Heart left ventricle (tissue), 16 donors: ENCODE data around the gene ZNF747. TPM values are rescaled to one million over a fixed set of nuclear protein-coding genes. Genes with fewer than 3 reads are reported as not detected.
"Not testable (repeated sequence)": the region's sequence is repeated elsewhere in the genome, so short reads cannot be mapped to it uniquely, and the experiment has no call there.

ENCODE experiments used
- ATAC-seq, 4 donors: fragments of 200-7000 bp; cut with Tn5 transposase; one replicate each; pipeline ENCODE4 v1.9.1; 2020 to 2022; ENCODE audit warnings: moderate library complexity in 4 of 4, mild to moderate bottlenecking in 3 of 4, moderate number of reproducible peaks in 1 of 4
- DNase-seq, 5 donors: peaks; one replicate each; pipeline ENCODE4 v3.0.0-alpha.2; 2020
- H3K27ac ChIP-seq, 12 donors: fragments of 200-600 bp; sonication (generic) in 4 of 12; one replicate each; pipeline versions ENCODE4 v1.5.0 to v1.8.0; 2016 to 2022; ENCODE audit warnings: mild to moderate bottlenecking in 2 of 12
- H3K27me3 ChIP-seq, 9 donors: fragments of 200-600 bp; sonication (generic) in 2 of 9; one replicate each; pipeline versions ENCODE4 v1.5.1 to v1.8.0; 2016 to 2022; ENCODE audit warnings: mild to moderate bottlenecking in 3 of 9
- H3K36me3 ChIP-seq, 9 donors: fragments of 200-600 bp; sonication (generic) in 2 of 9; one replicate each; pipeline versions ENCODE4 v1.5.0 to v1.8.0; 2018 to 2022; ENCODE audit warnings: mild to moderate bottlenecking in 2 of 9
- H3K4me1 ChIP-seq, 12 donors: fragments of 200-600 bp; sonication (generic) in 4 of 12; one replicate each; pipeline versions ENCODE4 v1.5.0 to v1.8.0; 2016 to 2022; ENCODE audit warnings: mild to moderate bottlenecking in 3 of 12
- H3K4me3 ChIP-seq, 12 donors: fragments of 200-600 bp; sonication (generic) in 4 of 12; one replicate each; pipeline versions ENCODE4 v1.5.0 to v1.8.0; 2017 to 2022; ENCODE audit warnings: mild to moderate bottlenecking in 9 of 12, moderate library complexity in 4 of 12
- H3K9me3 ChIP-seq, 12 donors: fragments of 200-600 bp; sonication (generic) in 4 of 12; one replicate each; pipeline versions ENCODE4 v1.5.0 to v1.8.0; 2016 to 2022; ENCODE audit warnings: mild to moderate bottlenecking in 1 of 12
- POLR2A ChIP-seq, 2 donors: fragments of 450-650 bp; IDR thresholded peaks; one replicate each; pipeline ENCODE4 v1.6.1; 2017; ENCODE audit warnings: antibody characterized with exemption in 2 of 2, mild to moderate bottlenecking in 2 of 2, moderate library complexity in 2 of 2
- WGBS, 4 donors: extraction: QIAGEN DNeasy Blood & Tissue Kit in 2 of 4; methylation state at CpG; one replicate each; pipeline versions ENCODE4 v1.1.5 to v1.1.7; 2013 to 2018; 5-methylcytosine and 5-hydroxymethylcytosine counted together
- intact Hi-C, 10 donors: fragments of 100-400 bp; cut with DNase I; formaldehyde crosslinking; loops; one replicate each; pipeline versions ENCODE4 v1.11.1 to v1.14.2; 2022
- polyA plus RNA-seq, 2 donors: library from polyadenylated mRNA; stranded (reverse); fragments of 200-250 nt; gene quantifications; one replicate each; pipeline ENCODE4 v1.2.3, GENCODE V29; 2013
- total RNA-seq, 9 donors: library from RNA; depleted of rRNA in 2 of 9; stranded (reverse); fragments of >200 nt in 2 of 9; fragmentation: NEBNext Ultra II Directional in 3 of 9; extraction: Animal tissue kit (Norgen Biotek cat#: 25700) in 3 of 9; gene quantifications; one replicate each; pipeline versions ENCODE4 v1.1.0 to v1.2.4, GENCODE V29; 2016 to 2023
- TF ChIP-seq, protein P1 (sequence below), 12 donors: fragments of 200-600 bp; sonication (generic) in 4 of 12; IDR thresholded peaks; one replicate each; pipeline versions ENCODE4 v1.5.0 to v1.8.0; 2018 to 2022; ENCODE audit warnings: antibody characterized with exemption in 12 of 12, mild to moderate bottlenecking in 5 of 12
- donor health status: ischemic (EF 13 %, LVEDD 7.1; RV severe dilation, severe dysfunction).
- donor health status: healthy with polysubstance abuse.
- donor health status: DM: no; HTN: yes; CAD: no.
- donor health status: DM: no; HTN: no; CAD: no.
- donor health status: ischemic (EF 25% LVEDD 6.9; RV normal size, moderate dysfunction).
- donor health status: ischemic (EF 25% LVEDD 5.7; RV mildly dilated, moderate dysfunction).
- donor health status: healthy.
- donor health status: DM: yes; HTN: yes; CAD: no.
- donor health status: ischemic (EF 35%, LVEDD 5.7; RV mildly dilated, moderate dysfunction).
- donor health status: nonischemic (EF 11% LVEDD 7.7; RV severe dilation, severe dysfunction).
- donor health status: DM: yes; HTN: yes; CAD: no.
- donor health status: PGD.
- donor health status: ischemic (EF 29% LVEDD 5.4; RV normal size, mild dysfunction).
- donor health status: nonischemic (EF 23%, LVEDD 6.1; RV moderate dilation, normal function).

The ZNF747 gene
- total and polyA plus RNA-seq, 11 donors, result 8.6 to 15.2 (median 9.6) TPM

DNA sequence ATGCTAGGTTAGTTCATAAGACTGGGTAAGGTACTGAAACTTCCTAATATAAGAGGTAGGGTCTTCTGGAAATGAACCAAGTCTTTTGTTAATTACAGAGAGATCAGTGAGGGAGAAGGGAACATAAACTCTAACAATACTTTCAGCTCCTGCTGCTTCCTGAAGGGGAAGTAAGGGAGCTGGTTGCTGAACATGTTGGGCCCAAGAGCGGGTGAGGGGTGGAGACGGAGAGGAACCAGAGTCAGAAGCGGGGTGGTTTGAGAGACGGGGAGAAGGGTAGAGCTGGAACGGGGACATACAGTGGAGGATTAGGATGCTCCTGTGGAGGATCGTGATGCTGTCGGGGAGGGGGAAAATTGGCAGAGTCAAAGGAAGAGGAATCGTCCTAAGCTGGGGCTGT lies 11.5 kb upstream of the ZNF747 start:
- 73 to 81% (median 74%) methylated on average over 8 of the region's 8 CpGs for WGBS, 4 donors
- Histone ChIP-seq H3K4me3 (no peak overlapping the region), H3K9me3 (no peaks in the 10 kb centered on the region), H3K27ac (no peak overlapping the region), H3K27me3 (no peaks in the 10 kb centered on the region), H3K4me1 (peaks cover 0 to 32% (median 17%) of the 10 kb centered on the region in 12 donors), H3K36me3 (no peaks in the 10 kb centered on the region)
- ATAC-seq (no peak), DNase-seq (no peak)
- intact Hi-C loops, result no loop called here
- no peak for TF ChIP-seq POLR2A (IDR thresholded peaks at IDR 0.05)
- TF ChIP-seq, protein P1, sequence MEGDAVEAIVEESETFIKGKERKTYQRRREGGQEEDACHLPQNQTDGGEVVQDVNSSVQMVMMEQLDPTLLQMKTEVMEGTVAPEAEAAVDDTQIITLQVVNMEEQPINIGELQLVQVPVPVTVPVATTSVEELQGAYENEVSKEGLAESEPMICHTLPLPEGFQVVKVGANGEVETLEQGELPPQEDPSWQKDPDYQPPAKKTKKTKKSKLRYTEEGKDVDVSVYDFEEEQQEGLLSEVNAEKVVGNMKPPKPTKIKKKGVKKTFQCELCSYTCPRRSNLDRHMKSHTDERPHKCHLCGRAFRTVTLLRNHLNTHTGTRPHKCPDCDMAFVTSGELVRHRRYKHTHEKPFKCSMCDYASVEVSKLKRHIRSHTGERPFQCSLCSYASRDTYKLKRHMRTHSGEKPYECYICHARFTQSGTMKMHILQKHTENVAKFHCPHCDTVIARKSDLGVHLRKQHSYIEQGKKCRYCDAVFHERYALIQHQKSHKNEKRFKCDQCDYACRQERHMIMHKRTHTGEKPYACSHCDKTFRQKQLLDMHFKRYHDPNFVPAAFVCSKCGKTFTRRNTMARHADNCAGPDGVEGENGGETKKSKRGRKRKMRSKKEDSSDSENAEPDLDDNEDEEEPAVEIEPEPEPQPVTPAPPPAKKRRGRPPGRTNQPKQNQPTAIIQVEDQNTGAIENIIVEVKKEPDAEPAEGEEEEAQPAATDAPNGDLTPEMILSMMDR (IDR thresholded peaks at IDR 0.05), result no peak

DNA sequence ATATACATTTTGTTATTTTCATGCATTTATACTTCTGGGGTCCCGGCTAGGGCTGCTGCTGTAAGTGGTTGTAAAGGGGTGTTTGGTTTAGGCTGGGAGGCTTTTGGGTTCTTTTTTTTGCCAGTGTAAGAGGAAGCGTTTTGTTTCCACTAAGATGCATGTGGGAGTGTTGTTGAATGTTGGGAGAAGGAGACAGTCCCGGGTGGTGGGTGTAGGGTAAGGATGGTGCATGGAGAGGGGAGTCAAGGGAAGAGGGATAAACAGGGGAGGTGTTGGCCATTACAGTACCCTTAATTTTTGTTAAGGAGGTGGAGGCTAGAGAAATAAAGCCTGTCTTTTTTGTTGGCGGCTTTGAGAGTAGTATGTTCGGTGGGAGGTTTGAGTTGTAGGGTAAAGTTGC lies 8.4 kb upstream of the ZNF747 start:
- TF ChIP-seq POLR2A (IDR thresholded peaks at IDR 0.05), result no peak
- TF ChIP-seq, protein P1 (IDR thresholded peaks at IDR 0.05), result no peak
- no peak overlapping the region for H3K27ac ChIP-seq
- no peak overlapping the region for H3K4me3 ChIP-seq
- H3K36me3 ChIP-seq, result no peaks in the 10 kb centered on the region
- no peaks in the 10 kb centered on the region for H3K27me3 ChIP-seq
- H3K4me1 ChIP-seq, result peaks cover 0 to 35% (median 14%) of the 10 kb centered on the region in 12 donors
- intact Hi-C loops, result no loop called here
- 84 to 86% (median 85%) methylated on average over 5 of the region's 5 CpGs for WGBS, 4 donors
- ATAC-seq, result no peak
- no peaks in the 10 kb centered on the region for H3K9me3 ChIP-seq
- DNase-seq, result no peak

DNA sequence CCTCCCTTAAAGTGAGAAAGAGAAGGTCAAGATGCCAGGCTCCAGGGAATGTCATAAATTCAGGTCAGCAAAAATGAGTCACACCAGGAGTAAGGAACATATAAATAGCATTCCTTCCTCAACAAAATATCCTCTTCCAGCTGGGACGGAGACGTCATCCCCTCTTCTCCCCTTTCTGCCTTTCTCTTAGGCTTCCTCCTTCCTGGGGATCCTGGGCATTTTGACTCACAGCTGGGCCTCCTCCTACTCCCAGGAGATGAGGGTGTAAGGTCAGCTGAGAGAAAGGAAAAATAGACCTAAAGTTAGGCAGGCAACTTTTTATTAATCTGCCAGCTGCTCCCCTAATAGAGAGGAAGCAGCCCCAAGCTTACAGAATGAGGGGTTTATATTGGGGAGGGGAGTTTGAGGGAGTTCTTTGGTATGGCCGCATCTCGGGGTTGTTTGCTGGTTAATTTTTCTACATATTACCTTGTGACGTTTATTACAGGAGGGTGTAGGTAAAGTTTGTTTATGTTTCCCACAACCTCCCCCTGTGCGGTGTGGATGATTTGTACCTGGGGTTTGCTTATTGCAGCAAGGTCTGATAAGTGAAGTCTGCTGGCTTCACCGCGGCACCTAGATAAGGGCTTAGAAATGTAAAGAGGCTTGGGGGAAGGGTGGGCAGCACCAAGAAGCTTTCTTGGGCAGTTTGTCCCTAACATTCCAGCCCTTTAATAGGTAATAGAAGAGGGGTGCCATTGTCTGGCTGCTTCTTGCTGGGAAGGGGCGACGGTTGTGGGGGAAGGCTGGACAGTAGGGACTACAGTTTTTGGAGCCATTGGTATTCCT lies 7.1 kb upstream of the ZNF747 start:
- Histone ChIP-seq H3K4me1 (peaks cover 0 to 35% (median 15%) of the 10 kb centered on the region in 12 donors), H3K27me3 (no peaks in the 10 kb centered on the region), H3K36me3 (no peaks in the 10 kb centered on the region), H3K4me3 (no peak overlapping the region), H3K9me3 (no peaks in the 10 kb centered on the region), H3K27ac (peak overlapping the region in 9 of 12 donors; percentile 27 to 88 (median 43))
- ATAC-seq, result peak in 2 of 4 donors; percentile 40 to 56
- WGBS, 4 donors, result 39 to 45% (median 41%) methylated on average over 10 of the region's 10 CpGs
- intact Hi-C loops, result no loop called here
- no peak for DNase-seq
- TF ChIP-seq, protein P1 (IDR thresholded peaks at IDR 0.05), result no peak
- no peak for TF ChIP-seq POLR2A (IDR thresholded peaks at IDR 0.05)

DNA sequence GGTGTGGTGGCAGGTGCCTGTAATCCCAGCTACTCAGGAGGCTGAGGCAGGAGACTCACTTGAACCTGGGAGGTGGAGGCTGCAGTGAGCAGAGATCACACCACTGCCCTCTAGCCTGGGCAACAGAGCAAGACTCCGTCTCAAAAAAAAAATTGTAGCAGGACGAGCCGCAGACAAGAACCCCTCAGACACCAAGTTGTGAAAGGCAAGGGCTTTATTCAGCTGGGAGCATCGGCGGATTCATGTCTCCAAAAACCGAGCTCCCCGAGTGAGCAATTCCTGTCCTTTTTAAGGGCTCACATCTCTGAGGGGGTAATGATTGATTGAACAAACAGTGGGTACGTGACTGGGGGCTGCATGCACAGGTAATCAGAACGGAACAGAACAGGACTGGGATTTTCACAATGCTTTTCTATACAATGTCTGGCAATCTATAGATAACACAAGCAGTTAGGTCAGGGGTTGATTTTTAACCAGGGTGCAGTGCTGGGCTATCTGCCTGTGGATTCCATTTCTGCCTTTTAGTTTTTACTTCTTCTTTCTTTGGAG lies 6.3 kb upstream of the ZNF747 start:
- intact Hi-C loops, DNase-seq: not testable (repeated sequence)

DNA sequence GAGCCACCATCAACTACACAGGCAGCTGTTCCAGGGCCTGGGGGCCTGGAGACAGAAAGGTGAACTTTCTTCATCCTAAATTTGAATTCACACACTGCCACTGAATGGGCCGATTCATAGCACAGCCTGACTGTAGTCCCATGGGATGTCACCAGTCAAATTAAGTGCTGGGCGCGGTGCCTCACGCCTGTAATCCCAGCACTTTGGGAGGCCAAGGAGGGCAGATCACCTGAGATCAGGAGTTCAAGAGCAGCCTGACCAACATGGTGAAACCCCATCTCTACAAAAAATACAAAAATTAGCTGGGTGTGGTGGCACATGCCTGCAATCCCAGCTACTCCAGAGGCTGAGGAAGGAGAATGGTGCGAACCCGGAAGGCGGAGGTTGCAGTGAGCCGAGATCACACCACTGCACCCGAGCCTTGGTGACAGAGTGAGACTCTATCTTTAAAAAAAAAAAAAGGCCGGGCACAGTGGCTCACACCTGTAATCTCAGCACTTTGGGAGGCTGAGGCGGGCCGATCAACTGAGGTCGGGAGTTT lies 5.4 kb upstream of the ZNF747 start:
- H3K9me3 ChIP-seq, H3K4me3 ChIP-seq, H3K36me3 ChIP-seq, ATAC-seq, H3K27me3 ChIP-seq, DNase-seq: not testable (repeated sequence)
- 85 to 91% (median 90%) methylated on average over 13 of the region's 13 CpGs for whole genome bisulfite sequencing, 4 donors
- peak overlapping the region; percentile 57 to 88 (median 80) for H3K27ac ChIP-seq
- peaks cover 0 to 46% (median 23%) of the 10 kb centered on the region in 12 donors for H3K4me1 ChIP-seq
- intact Hi-C loops, result loop anchor here in 4 of 10 donors (5.0 to 10.0 kb wide), 4 partner anchors 32 to 95 kb away; partner anchors contain the start of genes ZNF688 (in 1 of the 4) and ZNF785 (in 1 of the 4)

More for the DNA sequence above, 6.3 kb upstream of the ZNF747 start:
- H3K27me3 ChIP-seq, ATAC-seq, H3K36me3 ChIP-seq, H3K9me3 ChIP-seq, H3K4me3 ChIP-seq: not testable (repeated sequence)
- 62 to 70% (median 69%) methylated on average over 9 of the region's 9 CpGs for WGBS, 4 donors
- Histone ChIP-seq H3K27ac (peak overlapping the region in 9 of 12 donors; percentile 27 to 88 (median 43)), H3K4me1 (peaks cover 0 to 39% (median 20%) of the 10 kb centered on the region in 12 donors)
